ENCODE results near the gene CST7. TPM values are rescaled to one million over a fixed set of nuclear protein-coding genes. Genes with fewer than 3 reads are reported as not detected.
"Not testable (repeated sequence)": the region's sequence is repeated elsewhere in the genome, so short reads cannot be mapped to it uniquely, and the experiment has no call there.

The CST7 gene
- polyA plus RNA-seq, 1 donor: 1.9 TPM

DNA sequence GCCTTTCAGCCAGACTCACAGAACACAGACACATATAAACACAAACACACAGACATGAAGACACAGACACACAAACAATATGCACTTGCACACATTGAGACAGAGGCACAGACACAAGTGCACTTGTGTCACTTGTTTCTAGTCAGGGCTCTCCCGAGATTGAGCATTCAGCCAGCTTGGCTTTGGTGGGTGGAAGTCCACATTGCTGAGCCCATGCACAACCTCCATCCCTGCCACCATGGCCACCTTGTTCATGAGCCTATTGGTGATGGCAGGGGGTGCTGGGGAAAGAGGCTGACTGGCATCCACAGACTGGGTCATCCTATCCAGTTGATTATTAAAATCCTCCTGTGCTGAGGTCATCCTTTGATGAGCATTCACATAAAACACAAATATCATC, 11.5 kb upstream of the CST7 start:
- Histone ChIP-seq H3K36me3 (ENCODE audit: control insufficient read depth, insufficient read depth, low read length) (no peaks in the 10 kb centered on the region), H3K4me1 (ENCODE audit: control insufficient read depth, insufficient read depth, low read length) (peaks cover 15% of the 10 kb centered on the region), H3K27ac (ENCODE audit: low read length) (no peak overlapping the region), H3K27me3 (ENCODE audit: control insufficient read depth, insufficient read depth, low read length) (no peaks in the 10 kb centered on the region), H3K4me3 (ENCODE audit: low read length) (no peak overlapping the region), H3K9me3 (ENCODE audit: control insufficient read depth, low read depth, low read length) (peaks cover 7% of the 10 kb centered on the region)
- no peak for DNase-seq
- no CpG with 5 or more reads among the region's 1 CpG for WGBS (ENCODE audit: insufficient coverage, low lambda C conversion rate)

GRCh38 chr20:24938498-24938897, 10.6 kb upstream of the CST7 start:
- Histone ChIP-seq H3K4me1 (ENCODE audit: control insufficient read depth, insufficient read depth, low read length) (peaks cover 12% of the 10 kb centered on the region), H3K27me3 (ENCODE audit: control insufficient read depth, insufficient read depth, low read length) (no peaks in the 10 kb centered on the region), H3K4me3 (ENCODE audit: low read length) (no peak overlapping the region), H3K36me3 (ENCODE audit: control insufficient read depth, insufficient read depth, low read length) (no peaks in the 10 kb centered on the region), H3K9me3 (ENCODE audit: control insufficient read depth, low read depth, low read length) (peaks cover 4% of the 10 kb centered on the region), H3K27ac (ENCODE audit: low read length) (no peak overlapping the region)
- no peak for DNase-seq
- WGBS (ENCODE audit: insufficient coverage, low lambda C conversion rate): no CpG with 5 or more reads among the region's 5 CpGs

- H3K4me3 ChIP-seq (ENCODE audit: low read length): no peak overlapping the region
- no peak overlapping the region for H3K27ac ChIP-seq (ENCODE audit: low read length)
- H3K36me3 ChIP-seq (ENCODE audit: control insufficient read depth, insufficient read depth, low read length): no peaks in the 10 kb centered on the region
- H3K27me3 ChIP-seq (ENCODE audit: control insufficient read depth, insufficient read depth, low read length): no peaks in the 10 kb centered on the region
- WGBS (ENCODE audit: insufficient coverage, low lambda C conversion rate): no CpG with 5 or more reads among the region's 4 CpGs
- peaks cover 4% of the 10 kb centered on the region for H3K9me3 ChIP-seq (ENCODE audit: control insufficient read depth, low read depth, low read length)
- DNase-seq: no peak
- H3K4me1 ChIP-seq (ENCODE audit: control insufficient read depth, insufficient read depth, low read length): peaks cover 7% of the 10 kb centered on the region
These were observed 10.0 kb upstream of the CST7 start for GRCh38 chr20:24939036-24939435.

DNA sequence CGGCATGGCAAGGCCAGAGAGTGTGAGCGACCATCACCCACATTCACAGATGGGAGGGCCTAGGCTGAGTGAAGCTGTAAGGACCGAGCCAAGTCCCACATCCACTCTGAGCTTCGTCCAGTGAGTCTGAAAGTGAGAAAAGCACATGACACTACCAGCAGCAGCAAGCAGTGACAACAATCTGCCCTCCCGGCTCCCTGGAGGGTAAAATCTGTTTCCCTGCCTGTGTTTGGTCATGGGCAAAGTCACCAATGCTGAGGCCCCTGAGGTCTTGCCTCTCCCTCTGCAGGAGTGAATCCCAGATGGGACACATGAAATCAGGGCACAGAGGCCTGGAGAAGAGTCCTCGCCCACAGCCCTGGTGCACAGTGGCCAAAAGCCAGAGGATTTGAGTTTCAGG, 6.4 kb upstream of the CST7 start:
- H3K27me3 ChIP-seq (ENCODE audit: control insufficient read depth, insufficient read depth, low read length): no peaks in the 10 kb centered on the region
- no CpG with 5 or more reads among the region's 6 CpGs for WGBS (ENCODE audit: insufficient coverage, low lambda C conversion rate)
- DNase-seq: no peak
- H3K4me3 ChIP-seq (ENCODE audit: low read length): no peak overlapping the region
- H3K4me1 ChIP-seq (ENCODE audit: control insufficient read depth, insufficient read depth, low read length): no peaks in the 10 kb centered on the region
- H3K27ac ChIP-seq (ENCODE audit: low read length): no peak overlapping the region
- no peaks in the 10 kb centered on the region for H3K9me3 ChIP-seq (ENCODE audit: control insufficient read depth, low read depth, low read length)
- H3K36me3 ChIP-seq (ENCODE audit: control insufficient read depth, insufficient read depth, low read length): no peaks in the 10 kb centered on the region

GRCh38 chr20:24943196-24943595, 5.9 kb upstream of the CST7 start:
- Histone ChIP-seq H3K36me3 (ENCODE audit: control insufficient read depth, insufficient read depth, low read length) (no peaks in the 10 kb centered on the region), H3K4me3 (ENCODE audit: low read length) (no peak overlapping the region), H3K4me1 (ENCODE audit: control insufficient read depth, insufficient read depth, low read length) (no peaks in the 10 kb centered on the region), H3K27ac (ENCODE audit: low read length) (no peak overlapping the region), H3K27me3 (ENCODE audit: control insufficient read depth, insufficient read depth, low read length) (no peaks in the 10 kb centered on the region), H3K9me3 (ENCODE audit: control insufficient read depth, low read depth, low read length) (no peaks in the 10 kb centered on the region)
- DNase-seq: no peak
- no CpG with 5 or more reads among the region's 4 CpGs for WGBS (ENCODE audit: insufficient coverage, low lambda C conversion rate)

DNA sequence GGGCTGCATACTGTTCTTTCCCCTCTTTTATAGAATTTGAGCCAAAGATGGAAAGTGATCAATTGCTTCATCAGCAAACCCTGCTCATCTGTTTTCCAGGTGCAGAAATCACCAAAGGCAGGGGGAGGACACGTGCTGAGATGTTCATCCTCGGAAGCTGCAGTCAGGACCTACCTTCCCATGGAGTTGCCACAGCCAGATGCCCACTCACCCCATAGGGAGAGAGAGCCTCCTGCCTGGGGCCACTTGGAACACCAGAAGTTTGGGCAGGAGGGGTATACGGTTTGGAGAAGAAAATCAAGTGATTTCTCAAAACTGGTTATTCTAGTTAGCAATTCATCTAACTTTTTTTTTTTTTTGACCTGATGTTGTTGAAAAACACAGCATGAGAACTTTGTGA, 5.3 kb upstream of the CST7 start:
- Histone ChIP-seq H3K36me3 (ENCODE audit: control insufficient read depth, insufficient read depth, low read length) (no peaks in the 10 kb centered on the region), H3K4me1 (ENCODE audit: control insufficient read depth, insufficient read depth, low read length) (no peaks in the 10 kb centered on the region), H3K27ac (ENCODE audit: low read length) (no peak overlapping the region), H3K27me3 (ENCODE audit: control insufficient read depth, insufficient read depth, low read length) (no peaks in the 10 kb centered on the region), H3K4me3 (ENCODE audit: low read length) (no peak overlapping the region), H3K9me3 (ENCODE audit: control insufficient read depth, low read depth, low read length) (no peaks in the 10 kb centered on the region)
- no CpG with 5 or more reads among the region's 3 CpGs for WGBS (ENCODE audit: insufficient coverage, low lambda C conversion rate)
- DNase-seq: no peak

- WGBS (ENCODE audit: insufficient coverage, low lambda C conversion rate): no CpG with 5 or more reads among the region's 1 CpG
- not testable (repeated sequence) for DNase-seq; H3K4me1 ChIP-seq (ENCODE audit: control insufficient read depth, insufficient read depth, low read length); H3K36me3 ChIP-seq (ENCODE audit: control insufficient read depth, insufficient read depth, low read length); H3K27ac ChIP-seq (ENCODE audit: low read length); H3K27me3 ChIP-seq (ENCODE audit: control insufficient read depth, insufficient read depth, low read length); H3K9me3 ChIP-seq (ENCODE audit: control insufficient read depth, low read depth, low read length); H3K4me3 ChIP-seq (ENCODE audit: low read length)
These were observed 2.7 kb upstream of the CST7 start for GRCh38 chr20:24946376-24946775.

DNA sequence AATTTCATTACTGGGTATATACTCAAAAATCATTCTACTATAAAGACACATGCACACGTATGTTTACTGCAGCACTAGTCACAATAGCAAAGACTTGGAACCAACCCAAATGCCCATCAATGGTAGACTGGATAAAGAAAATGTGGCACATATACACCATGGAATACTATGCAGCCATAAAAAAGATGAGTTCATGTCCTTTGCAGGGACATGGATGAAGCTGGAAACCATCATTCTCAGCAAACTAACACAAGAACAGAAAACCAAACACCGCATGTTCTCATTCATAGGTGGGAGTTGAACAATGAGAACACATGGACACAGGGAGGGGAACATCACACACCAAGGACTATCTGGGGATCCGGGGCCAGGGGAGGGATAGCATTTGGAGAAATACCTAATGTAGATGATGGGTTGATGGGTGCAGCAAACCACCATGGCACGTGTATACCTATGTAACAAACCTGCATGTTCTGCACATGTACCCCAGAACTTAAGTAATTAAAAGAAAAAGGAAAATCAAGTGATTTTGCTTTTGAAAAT, 602 bp upstream of the CST7 start:
- H3K36me3 ChIP-seq (ENCODE audit: control insufficient read depth, insufficient read depth, low read length); H3K4me1 ChIP-seq (ENCODE audit: control insufficient read depth, insufficient read depth, low read length); DNase-seq; H3K27me3 ChIP-seq (ENCODE audit: control insufficient read depth, insufficient read depth, low read length); H3K4me3 ChIP-seq (ENCODE audit: low read length); H3K27ac ChIP-seq (ENCODE audit: low read length); H3K9me3 ChIP-seq (ENCODE audit: control insufficient read depth, low read depth, low read length): not testable (repeated sequence)
- WGBS (ENCODE audit: insufficient coverage, low lambda C conversion rate): 80% methylated on average over 1 of the region's 4 CpGs

GRCh38 chr20:24949756-24950127, 673 bp downstream of the CST7 start:
- Histone ChIP-seq H3K4me1 (ENCODE audit: control insufficient read depth, insufficient read depth, low read length) (no peaks in the 10 kb centered on the region), H3K36me3 (ENCODE audit: control insufficient read depth, insufficient read depth, low read length) (no peaks in the 10 kb centered on the region), H3K27ac (ENCODE audit: low read length) (no peak overlapping the region), H3K4me3 (ENCODE audit: low read length) (no peak overlapping the region), H3K9me3 (ENCODE audit: control insufficient read depth, low read depth, low read length) (no peaks in the 10 kb centered on the region), H3K27me3 (ENCODE audit: control insufficient read depth, insufficient read depth, low read length) (peaks cover 2% of the 10 kb centered on the region)
- WGBS (ENCODE audit: insufficient coverage, low lambda C conversion rate): no CpG with 5 or more reads among the region's 6 CpGs
- no peak for DNase-seq

DNA sequence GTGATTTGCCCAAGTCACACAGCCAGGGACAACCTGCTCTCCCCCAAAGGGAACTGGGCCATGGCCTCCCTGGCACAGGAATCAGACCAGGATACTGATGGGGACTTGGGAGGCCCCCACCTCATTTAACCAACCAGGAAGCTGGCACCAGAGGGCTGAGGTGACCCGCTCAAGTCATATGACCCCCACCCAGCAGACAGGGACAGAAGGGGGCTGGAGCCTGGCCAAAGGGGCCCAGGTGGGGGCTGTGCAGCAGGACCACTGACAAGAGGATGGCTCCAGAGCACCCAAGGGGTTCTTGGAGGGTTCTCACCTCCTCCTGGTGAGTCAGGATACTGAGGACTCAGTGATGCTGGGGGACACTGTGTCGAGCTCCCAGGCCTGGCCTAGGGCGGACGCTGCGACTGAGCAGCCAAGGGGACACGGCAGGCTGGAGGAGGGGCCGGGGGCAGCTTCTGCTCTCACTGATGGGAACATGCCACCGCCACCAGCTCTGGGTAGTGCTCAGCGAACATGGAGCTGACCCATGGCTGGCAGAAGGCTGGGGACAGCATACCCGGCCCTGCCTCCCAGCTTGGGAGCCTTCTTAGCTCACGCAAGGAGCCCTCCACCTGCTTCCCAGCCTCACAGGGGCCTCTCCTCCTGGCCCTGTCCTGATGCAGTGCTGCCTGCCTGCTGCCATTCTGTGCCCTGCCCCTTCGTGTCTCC, 1.2 kb downstream of the CST7 start:
- H3K36me3 ChIP-seq (ENCODE audit: control insufficient read depth, insufficient read depth, low read length): no peaks in the 10 kb centered on the region
- no peak overlapping the region for H3K4me3 ChIP-seq (ENCODE audit: low read length)
- H3K4me1 ChIP-seq (ENCODE audit: control insufficient read depth, insufficient read depth, low read length): no peaks in the 10 kb centered on the region
- H3K27me3 ChIP-seq (ENCODE audit: control insufficient read depth, insufficient read depth, low read length): peaks cover 2% of the 10 kb centered on the region
- H3K9me3 ChIP-seq (ENCODE audit: control insufficient read depth, low read depth, low read length): no peaks in the 10 kb centered on the region
- DNase-seq: no peak
- no peak overlapping the region for H3K27ac ChIP-seq (ENCODE audit: low read length)
- no CpG with 5 or more reads among the region's 12 CpGs for WGBS (ENCODE audit: insufficient coverage, low lambda C conversion rate)

All from large intestine (tissue), 3 donors.